Choroid plexus epithelial cell (primary cell): ENCODE measurements around the gene ZNF516.

ENCODE experiments used
- DNase-seq: peaks from one replicate; pipeline ENCODE4 v3.0.0-alpha.2; 2010; ENCODE audit warnings: low read depth
- H3K4me3 ChIP-seq: 2 replicates; pipeline ENCODE4 v1.5.1; 2011; ENCODE audit warnings: low read depth, mild to moderate bottlenecking, control low read depth, low read length, moderate library complexity
- CTCF ChIP-seq: conservative IDR thresholded peaks from 2 replicates; pipeline ENCODE4 v1.5.1; 2011; ENCODE audit warnings: low read depth, mild to moderate bottlenecking, control low read depth, inconsistent platforms, low read length, moderate library complexity

The ZNF516 gene

GRCh38 chr18:76490670-76491472, 4.2 kb downstream of the ZNF516 start:
- peak overlapping the region; percentile 79 for H3K4me3 ChIP-seq
- no peak for DNase-seq
- TF ChIP-seq CTCF, result no peak

GRCh38 chr18:76490033-76490432, 5.0 kb downstream of the ZNF516 start:
- TF ChIP-seq CTCF, result no peak
- peak overlapping the region; percentile 79 for H3K4me3 ChIP-seq
- DNase-seq, result no peak

- no peak overlapping the region for H3K4me3 ChIP-seq
- DNase-seq, result no peak
- no peak for TF ChIP-seq CTCF
Observed at GRCh38 chr18:76489081-76489480, 6.0 kb downstream of the ZNF516 start.

GRCh38 chr18:76488190-76488589, 6.9 kb downstream of the ZNF516 start:
- no peak for TF ChIP-seq CTCF
- H3K4me3 ChIP-seq, result no peak overlapping the region
- DNase-seq, result peak; percentile 54

GRCh38 chr18:76487782-76488181, 7.3 kb downstream of the ZNF516 start:
- DNase-seq, result no peak
- TF ChIP-seq CTCF, result no peak
- H3K4me3 ChIP-seq, result no peak overlapping the region

- TF ChIP-seq CTCF, result no peak
- no peak for DNase-seq
- H3K4me3 ChIP-seq, result no peak overlapping the region
Observed at GRCh38 chr18:76487070-76487469, 8.0 kb downstream of the ZNF516 start.

- no peak overlapping the region for H3K4me3 ChIP-seq
- no peak for DNase-seq
- no peak for TF ChIP-seq CTCF
Observed at GRCh38 chr18:76486574-76486973, 8.5 kb downstream of the ZNF516 start.
